CD1c-positive myeloid dendritic cell (primary cell): Measurements from ENCODE around the gene RGS11.
"Not testable (repeated sequence)": the region's sequence is repeated elsewhere in the genome, so short reads cannot be mapped to it uniquely, and the experiment has no call there.

Source experiments
- DNase-seq: peaks from one replicate; pipeline ENCODE4 v3.0.0-alpha.2; 2016; ENCODE audit errors: extremely low spot score

RGS11 gene

GRCh38 chr16:263182-263774 lies 12.5 kb downstream of the RGS11 start:
- no peak for DNase-seq

- no peak for DNase-seq
These were observed 13.5 kb downstream of the RGS11 start for GRCh38 chr16:262121-262745.

- DNase-seq, result no peak
These were observed 14.6 kb downstream of the RGS11 start for GRCh38 chr16:261031-261691.

- DNase-seq, result no peak
These were observed 15.4 kb downstream of the RGS11 start for GRCh38 chr16:260326-260725.

GRCh38 chr16:259814-260253 lies 15.9 kb downstream of the RGS11 start:
- no peak for DNase-seq

- DNase-seq, result no peak
These were observed 16.5 kb downstream of the RGS11 start for GRCh38 chr16:259226-259625.

GRCh38 chr16:258091-258490 lies 17.7 kb downstream of the RGS11 start:
- not testable (repeated sequence) for DNase-seq

- DNase-seq, result no peak
These were observed 20.6 kb downstream of the RGS11 start for GRCh38 chr16:255183-255582.

- DNase-seq, result no peak
These were observed 21.3 kb downstream of the RGS11 start for GRCh38 chr16:254461-254860.

- DNase-seq, result no peak
These were observed 21.9 kb downstream of the RGS11 start for GRCh38 chr16:253833-254232.

GRCh38 chr16:252366-253337 lies 23.1 kb downstream of the RGS11 start:
- DNase-seq, result peak; percentile 9

- DNase-seq, result no peak
These were observed 26.3 kb downstream of the RGS11 start for GRCh38 chr16:249431-249830.

GRCh38 chr16:247027-247426 lies 28.7 kb downstream of the RGS11 start:
- no peak for DNase-seq

GRCh38 chr16:245105-245504 lies 30.6 kb downstream of the RGS11 start:
- no peak for DNase-seq

- DNase-seq, result no peak
These were observed 32.4 kb downstream of the RGS11 start for GRCh38 chr16:243348-243747.

- no peak for DNase-seq
These were observed 33.5 kb downstream of the RGS11 start for GRCh38 chr16:242281-242680.

GRCh38 chr16:240559-240958 lies 35.2 kb downstream of the RGS11 start:
- no peak for DNase-seq

GRCh38 chr16:239948-240277 lies 35.8 kb downstream of the RGS11 start:
- DNase-seq, result no peak

- DNase-seq, result peak; percentile 99
These were observed 41.1 kb downstream of the RGS11 start, which contains the start of gene FAM234A for GRCh38 chr16:234468-235305. TSS of gene FAM234A (plus strand) at chr16:234821. CDS start at chr16:254414, 19,593 bp downstream.

GRCh38 chr16:230949-231348 lies 44.8 kb downstream of the RGS11 start:
- no peak for DNase-seq

GRCh38 chr16:230351-230750 lies 45.4 kb downstream of the RGS11 start:
- not testable (repeated sequence) for DNase-seq
